M059J (cell line): ENCODE results near the gene NPB. TPM values are rescaled to one million over a fixed set of nuclear protein-coding genes. Genes with fewer than 3 reads are reported as not detected.
A peak's percentile ranks its signal among the peaks of the same experiment; 100 is the strongest.

Experiments
- DNase-seq: peaks from one replicate; pipeline ENCODE4 v3.0.0-alpha.2; 2012; ENCODE audit warnings: low read depth
- total RNA-seq: library from RNA; depleted of rRNA; stranded (reverse); fragments of >200 nt; shearing (Covaris generic); gene quantifications from 2 replicates; pipeline ENCODE4 v1.2.3, GENCODE V29; 2014

The NPB gene
- total RNA-seq, 1 experiment from 2014 or later = 0.44 TPM

- no peak for DNase-seq
These were observed 32.6 kb upstream of the NPB start for GRCh38 chr17:81869221-81870130.

GRCh38 chr17:81870131-81870980, 31.7 kb upstream of the NPB start:
- peak; percentile 47 for DNase-seq

- no peak for DNase-seq
These were observed 31.1 kb upstream of the NPB start, which contains the start of gene ARHGDIA for GRCh38 chr17:81870981-81871386. TSS of gene ARHGDIA (minus strand) at chr17:81871337. CDS start at chr17:81869930, 1,407 bp downstream.

GRCh38 chr17:81871387-81872230, 30.4 kb upstream of the NPB start:
- peak; percentile 85 for DNase-seq

- no peak for DNase-seq
These were observed 24.5 kb upstream of the NPB start for GRCh38 chr17:81877569-81877968.

GRCh38 chr17:81878294-81878693, 23.7 kb upstream of the NPB start:
- no peak for DNase-seq

GRCh38 chr17:81879121-81879520, 22.9 kb upstream of the NPB start:
- no peak for DNase-seq

GRCh38 chr17:81884520-81884919, 17.5 kb upstream of the NPB start:
- no peak for DNase-seq

- DNase-seq = no peak
These were observed 17.1 kb upstream of the NPB start for GRCh38 chr17:81884968-81885367.

GRCh38 chr17:81885454-81885853, 16.6 kb upstream of the NPB start:
- DNase-seq = no peak

- DNase-seq = peak; percentile 94
These were observed 16.0 kb upstream of the NPB start for GRCh38 chr17:81885869-81886548.

- DNase-seq = no peak
These were observed 13.7 kb upstream of the NPB start for GRCh38 chr17:81888105-81888987.

- no peak for DNase-seq
These were observed 12.9 kb upstream of the NPB start for GRCh38 chr17:81888988-81889595.

GRCh38 chr17:81889602-81890001, 12.4 kb upstream of the NPB start:
- no peak for DNase-seq

GRCh38 chr17:81890447-81891302, 11.4 kb upstream of the NPB start:
- DNase-seq = no peak

GRCh38 chr17:81891303-81891552, 10.8 kb upstream of the NPB start:
- no peak for DNase-seq

GRCh38 chr17:81895400-81895799, 6.6 kb upstream of the NPB start:
- DNase-seq = no peak

GRCh38 chr17:81898029-81898866, 3.8 kb upstream of the NPB start:
- peak; percentile 97 for DNase-seq
